OCI-LY1 (cell line): ENCODE data around the gene ZNF518B.

Source experiments
- CTCF ChIP-seq: fragments of 200-600 bp; sonication (generic), shearing (Covaris generic); IDR thresholded peaks from 2 replicates; pipeline ENCODE4 v1.5.1; 2017; ENCODE audit warnings: mild to moderate bottlenecking, antibody characterized with exemption, low read length, moderate library complexity, mixed read lengths
- EZH2 ChIP-seq: fragments of 200-600 bp; sonication (generic), shearing (Covaris generic); IDR thresholded peaks from 2 replicates; pipeline ENCODE4 v1.8.0; 2017; ENCODE audit warnings: borderline replicate concordance, mixed run types, mild to moderate bottlenecking, antibody characterized with exemption, low read length, moderate library complexity, mixed read lengths

GRCh38 chr4:10454726-10455125 is 2.5 kb downstream of the ZNF518B start:
- TF ChIP-seq CTCF (no peak), EZH2 (no peak)
